Measurements from ENCODE around the gene SRCIN1. TPM values are rescaled to one million over a fixed set of nuclear protein-coding genes. Genes with fewer than 3 reads are reported as not detected.
A peak's percentile ranks its signal among the peaks of the same experiment; 100 is the strongest.

SRCIN1 gene
- total RNA-seq, 4 donors from 2014 or later = 0.24 TPM; not detected in 3

DNA sequence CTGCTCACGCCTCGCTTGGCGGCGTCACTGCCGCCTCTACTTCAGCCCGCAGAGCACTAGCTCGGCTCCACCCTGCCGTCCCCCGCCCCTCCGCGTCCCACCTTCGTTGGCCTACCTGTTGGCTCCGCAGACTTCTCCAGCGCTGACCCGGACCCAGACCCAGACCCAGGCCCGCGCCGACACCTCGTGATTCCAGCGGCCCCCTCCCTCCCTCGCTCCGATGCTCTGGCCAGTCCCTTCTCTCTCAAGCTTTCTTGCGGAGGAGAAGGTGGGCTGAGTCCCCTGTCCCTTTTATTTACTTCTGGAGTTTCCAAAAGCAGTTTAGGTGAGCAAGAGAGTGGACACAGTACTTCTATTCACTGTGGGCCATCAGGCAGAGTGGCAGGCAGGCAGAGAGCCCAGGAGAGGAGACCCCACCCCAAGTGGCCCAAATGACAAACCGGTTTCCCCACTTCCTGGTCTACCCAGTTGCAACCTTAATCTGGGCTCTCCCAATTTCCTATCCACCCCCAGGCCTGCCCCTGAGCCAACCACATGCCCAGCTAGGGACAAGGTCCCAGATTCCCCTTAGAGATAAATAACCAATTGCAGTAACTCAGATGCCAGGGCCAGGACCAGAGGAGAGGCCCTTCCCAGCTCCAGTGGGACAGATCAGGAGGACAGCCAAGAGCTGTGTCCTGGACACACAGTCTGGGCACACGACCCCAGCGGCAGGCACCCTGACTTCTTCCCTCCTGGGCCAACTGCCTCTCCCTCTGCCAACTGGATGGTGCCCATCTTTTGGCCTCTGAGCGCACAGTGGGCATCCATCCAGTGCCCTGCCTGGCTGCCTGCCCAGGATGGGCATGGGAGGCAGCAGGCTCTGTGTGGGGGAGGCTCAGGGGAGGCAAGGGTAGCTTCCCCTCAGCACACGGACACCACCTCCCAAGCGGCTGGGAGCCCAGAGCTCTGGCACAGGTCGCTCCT lies 1.2 kb upstream of the SRCIN1 start:
- TF ChIP-seq, protein P1, sequence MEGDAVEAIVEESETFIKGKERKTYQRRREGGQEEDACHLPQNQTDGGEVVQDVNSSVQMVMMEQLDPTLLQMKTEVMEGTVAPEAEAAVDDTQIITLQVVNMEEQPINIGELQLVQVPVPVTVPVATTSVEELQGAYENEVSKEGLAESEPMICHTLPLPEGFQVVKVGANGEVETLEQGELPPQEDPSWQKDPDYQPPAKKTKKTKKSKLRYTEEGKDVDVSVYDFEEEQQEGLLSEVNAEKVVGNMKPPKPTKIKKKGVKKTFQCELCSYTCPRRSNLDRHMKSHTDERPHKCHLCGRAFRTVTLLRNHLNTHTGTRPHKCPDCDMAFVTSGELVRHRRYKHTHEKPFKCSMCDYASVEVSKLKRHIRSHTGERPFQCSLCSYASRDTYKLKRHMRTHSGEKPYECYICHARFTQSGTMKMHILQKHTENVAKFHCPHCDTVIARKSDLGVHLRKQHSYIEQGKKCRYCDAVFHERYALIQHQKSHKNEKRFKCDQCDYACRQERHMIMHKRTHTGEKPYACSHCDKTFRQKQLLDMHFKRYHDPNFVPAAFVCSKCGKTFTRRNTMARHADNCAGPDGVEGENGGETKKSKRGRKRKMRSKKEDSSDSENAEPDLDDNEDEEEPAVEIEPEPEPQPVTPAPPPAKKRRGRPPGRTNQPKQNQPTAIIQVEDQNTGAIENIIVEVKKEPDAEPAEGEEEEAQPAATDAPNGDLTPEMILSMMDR (IDR thresholded peaks at IDR 0.05 in 4 of 5, conservative IDR thresholded peaks at IDR 0.05 in 1 of 5) = peak in 1 of 5 experiments; percentile 1
- TF ChIP-seq POLR2A (IDR thresholded peaks at IDR 0.05) = no peak
- in situ Hi-C loops (cut with MboI; ENCODE audit: low sequenced_read_pairs in 4 of 4) (no loop called here), intact Hi-C loops (cut with DNase I; ENCODE audit: low total_unique reads) (loop anchor here (1.0 kb wide), 1 partner anchor 49 kb away; no protein-coding TSS in a partner anchor)
- Histone ChIP-seq H3K4me1 (peaks cover 0 to 10% of the 10 kb centered on the region in 2 donors), H3K27me3 (peaks cover 45 to 60% (median 50%) of the 10 kb centered on the region in 3 donors), H3K27ac (no peak overlapping the region), H3K36me3 (no peaks in the 10 kb centered on the region), H3K9me3 (no peaks in the 10 kb centered on the region), H3K4me3 (peak overlapping the region in 3 of 4 donors; percentile 56 to 63 (median 58))
- DNase-seq (no peak), ATAC-seq (no peak)

DNA sequence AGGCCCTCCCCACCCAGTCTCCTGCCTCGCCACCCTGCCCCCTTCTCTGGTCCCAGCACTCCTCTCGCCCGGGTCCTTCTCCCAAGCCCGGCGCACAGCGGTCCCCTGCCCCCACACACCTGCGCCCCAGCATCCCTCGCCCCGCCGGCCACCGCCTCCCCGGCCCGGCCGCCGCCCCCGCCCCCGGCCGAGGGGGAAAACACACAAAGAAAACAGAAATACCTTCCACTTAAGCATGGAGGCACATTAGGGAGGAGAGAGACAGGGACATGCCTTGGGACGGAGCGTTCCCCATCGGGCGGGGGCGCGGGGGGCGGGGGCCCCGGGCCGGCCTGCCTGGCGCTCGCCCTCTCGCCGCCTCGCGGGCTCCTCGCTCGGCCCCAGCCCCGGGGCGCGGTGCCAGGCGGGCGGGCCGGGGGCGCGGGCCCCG lies 326 bp downstream of the SRCIN1 start:
- TF ChIP-seq, protein P1 (IDR thresholded peaks at IDR 0.05 in 4 of 5, conservative IDR thresholded peaks at IDR 0.05 in 1 of 5) = no peak
- no peak for TF ChIP-seq POLR2A (IDR thresholded peaks at IDR 0.05)
- Histone ChIP-seq H3K27me3 (peaks cover 43 to 63% (median 54%) of the 10 kb centered on the region in 3 donors), H3K4me1 (peaks cover 0 to 10% of the 10 kb centered on the region in 2 donors), H3K36me3 (no peaks in the 10 kb centered on the region), H3K9me3 (no peaks in the 10 kb centered on the region), H3K27ac (no peak overlapping the region), H3K4me3 (peak overlapping the region in 3 of 4 donors; percentile 30 to 53 (median 38))
- no peak for DNase-seq
- in situ Hi-C loops (cut with MboI; ENCODE audit: low sequenced_read_pairs in 4 of 4) = no loop called here
- intact Hi-C loops (cut with DNase I; ENCODE audit: low total_unique reads) = no loop called here
- ATAC-seq = no peak

DNA sequence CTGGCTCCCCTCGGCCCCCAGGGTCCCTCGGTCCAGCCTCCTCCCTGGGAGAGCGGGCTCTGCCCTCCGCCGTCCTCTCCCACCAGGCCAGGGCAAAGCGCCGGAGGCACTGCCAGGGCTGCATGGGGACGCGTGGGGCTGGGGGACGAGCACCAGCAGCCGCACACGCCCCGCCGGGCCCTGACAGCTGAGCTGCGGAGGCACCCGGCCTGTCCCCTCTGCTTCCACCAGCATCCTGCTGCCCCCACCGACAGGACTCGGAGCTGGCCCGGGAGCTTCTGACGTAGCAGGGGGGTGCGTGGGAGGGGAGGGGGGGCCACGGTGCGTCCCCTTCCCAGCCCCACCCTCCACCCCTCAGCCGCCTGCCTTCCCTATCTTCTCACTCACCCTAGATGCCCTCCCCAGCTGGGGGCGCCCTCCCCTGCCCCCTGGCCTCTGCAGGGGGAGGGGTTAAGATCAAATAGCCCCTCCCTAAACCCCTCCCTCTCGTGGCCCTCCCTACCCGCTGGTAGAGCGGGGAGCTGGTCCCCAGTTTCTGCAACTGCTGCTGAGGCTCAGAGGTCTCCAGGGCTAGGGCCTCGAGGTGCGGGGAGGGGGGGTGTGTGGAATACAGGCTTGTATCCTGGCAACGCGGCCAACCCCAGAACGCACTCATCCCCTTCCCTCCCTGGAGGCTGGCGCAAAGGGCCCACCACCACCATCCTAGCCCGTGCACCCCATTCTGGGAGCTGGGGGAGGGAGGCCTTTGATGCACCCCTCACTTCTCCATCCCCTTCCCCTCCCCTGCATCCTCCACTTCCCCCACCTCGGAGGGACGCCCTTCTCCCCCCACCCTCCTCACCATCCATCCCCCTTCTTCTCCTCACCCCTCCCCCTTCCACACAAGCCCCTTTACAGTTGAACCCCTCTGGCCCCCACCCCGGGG lies 1.0 kb downstream of the SRCIN1 start:
- no peaks in the 10 kb centered on the region for H3K36me3 ChIP-seq
- no peak for TF ChIP-seq POLR2A (IDR thresholded peaks at IDR 0.05)
- TF ChIP-seq, protein P1 (IDR thresholded peaks at IDR 0.05 in 4 of 5, conservative IDR thresholded peaks at IDR 0.05 in 1 of 5) = no peak
- peaks cover 0 to 10% of the 10 kb centered on the region in 2 donors for H3K4me1 ChIP-seq
- DNase-seq (no peak), ATAC-seq (no peak)
- intact Hi-C loops (cut with DNase I; ENCODE audit: low total_unique reads) = no loop called here
- H3K9me3 ChIP-seq = no peaks in the 10 kb centered on the region
- peaks cover 45 to 62% (median 54%) of the 10 kb centered on the region in 3 donors for H3K27me3 ChIP-seq
- H3K27ac ChIP-seq = no peak overlapping the region
- H3K4me3 ChIP-seq = peak overlapping the region in 2 of 4 donors; percentile 30 to 53
- in situ Hi-C loops (cut with MboI; ENCODE audit: low sequenced_read_pairs in 4 of 4) = no loop called here

DNA sequence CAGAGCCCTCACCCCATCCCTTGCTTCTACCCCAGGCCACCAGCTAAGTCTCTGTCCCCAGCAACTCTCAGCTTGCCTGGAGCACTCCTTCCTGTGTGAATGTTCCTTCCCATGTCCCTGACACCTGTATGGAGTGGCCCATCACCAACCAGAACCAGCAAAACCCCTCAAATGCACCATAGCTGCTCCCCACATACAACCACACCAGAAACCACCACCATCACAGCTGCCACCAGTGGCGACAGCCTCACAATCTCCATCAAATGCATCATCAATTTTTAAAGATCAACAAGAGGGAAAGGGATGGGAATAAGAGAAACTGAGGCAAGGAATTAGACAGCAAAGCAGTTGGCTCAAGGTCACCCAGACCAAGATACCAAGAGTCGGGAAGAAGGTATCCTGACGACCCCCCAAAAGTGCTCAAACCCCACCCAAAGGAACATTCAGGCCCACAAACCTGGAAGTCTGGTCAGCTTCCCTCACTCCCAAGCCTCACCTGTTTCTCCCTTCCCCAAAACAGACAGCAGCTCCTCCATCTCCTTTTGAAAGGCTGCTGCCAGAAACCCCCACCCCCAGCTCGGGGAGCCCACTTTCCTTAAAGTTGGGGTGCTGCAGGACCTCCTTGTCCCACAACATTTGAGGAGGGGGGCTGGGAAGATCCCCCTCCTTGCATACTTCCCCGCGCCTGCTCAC lies 1.8 kb downstream of the SRCIN1 start:
- Histone ChIP-seq H3K4me1 (peaks cover 0 to 10% of the 10 kb centered on the region in 2 donors), H3K9me3 (no peaks in the 10 kb centered on the region), H3K27me3 (peaks cover 38 to 54% (median 48%) of the 10 kb centered on the region in 3 donors), H3K36me3 (no peaks in the 10 kb centered on the region), H3K27ac (no peak overlapping the region), H3K4me3 (no peak overlapping the region)
- intact Hi-C loops (cut with DNase I; ENCODE audit: low total_unique reads) (no loop called here), in situ Hi-C loops (cut with MboI; ENCODE audit: low sequenced_read_pairs in 4 of 4) (no loop called here)
- ATAC-seq (no peak), DNase-seq (no peak)
- TF ChIP-seq, protein P1 (IDR thresholded peaks at IDR 0.05 in 4 of 5, conservative IDR thresholded peaks at IDR 0.05 in 1 of 5) = no peak
- TF ChIP-seq POLR2A (IDR thresholded peaks at IDR 0.05) = no peak

Measured in gastrocnemius medialis (tissue), 4 donors.